ENCODE data around the gene PCMTD2. TPM values are rescaled to one million over a fixed set of nuclear protein-coding genes. Genes with fewer than 3 reads are reported as not detected.

Gene PCMTD2
- total RNA-seq, 1 donor from 2014 or later = 105 TPM

GRCh38 chr20:64265201-64265600 is 9.7 kb downstream of the PCMTD2 start:
- Histone ChIP-seq H3K4me2 (no peak overlapping the region), H3K27ac (no peak overlapping the region), H4K20me1 (ENCODE audit: low read depth) (peaks cover 12% of the 10 kb centered on the region), H3K79me2 (ENCODE audit: low read depth) (peaks cover 18% of the 10 kb centered on the region), H3K9ac (no peak overlapping the region), H3K36me3 (no peaks in the 10 kb centered on the region), H2AFZ (replicated peaks) (no peak overlapping the region), H3F3A (ENCODE audit: low read depth) (peaks cover 4% of the 10 kb centered on the region), H3K9me3 (ENCODE audit: low read depth) (no peaks in the 10 kb centered on the region), H3K4me3 (no peak overlapping the region), H3K27me3 (no peaks in the 10 kb centered on the region), H3K4me1 (peaks cover 19% of the 10 kb centered on the region)
- H3K4me1 Mint-ChIP-seq = no peaks in the 10 kb centered on the region
- H3K36me3 Mint-ChIP-seq = peaks cover 17% of the 10 kb centered on the region
- no peak overlapping the region for H3K27ac Mint-ChIP-seq
- peaks cover 2% of the 10 kb centered on the region for H3K27me3 Mint-ChIP-seq (ENCODE audit: insufficient read depth, low read depth)
- H3K4me3 Mint-ChIP-seq = no peak overlapping the region
- DNase-seq (ENCODE audit: low spot score) = no peak
- H3K9me3 Mint-ChIP-seq = peaks cover 13% of the 10 kb centered on the region
- no peak for TF ChIP-seq CTCF (IDR thresholded peaks at IDR 0.05)
- no peak for TF ChIP-seq EZH2 (IDR thresholded peaks at IDR 0.05)
- TF ChIP-seq EZH2phosphoT487 (IDR thresholded peaks at IDR 0.05) = no peak

DNA sequence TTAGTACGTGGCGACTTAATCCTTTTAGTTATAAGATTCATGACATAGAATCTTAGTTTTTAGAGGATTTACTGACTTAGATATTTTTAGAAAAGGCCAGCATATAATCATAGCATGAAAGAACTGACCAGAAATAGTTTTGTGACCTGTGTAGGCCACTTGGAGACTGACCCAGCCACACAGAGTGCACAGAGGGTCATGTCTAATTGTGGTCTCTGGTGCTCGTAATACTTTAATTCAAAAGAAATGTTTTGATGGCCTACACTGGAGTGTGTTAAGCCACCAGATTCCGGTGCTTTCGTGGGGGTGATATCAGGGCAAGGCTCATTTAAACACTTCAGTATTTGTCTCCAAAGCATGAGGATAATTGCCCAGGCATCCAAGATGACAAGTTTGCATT is 11.4 kb downstream of the PCMTD2 start:
- H2AFZ ChIP-seq (replicated peaks) = no peak overlapping the region
- no peaks in the 10 kb centered on the region for H3K9me3 ChIP-seq (ENCODE audit: low read depth)
- peaks cover 19% of the 10 kb centered on the region for H3K4me1 ChIP-seq
- peaks cover 7% of the 10 kb centered on the region for H3K79me2 ChIP-seq (ENCODE audit: low read depth)
- H3K4me3 ChIP-seq = no peak overlapping the region
- no peak overlapping the region for H3K27ac ChIP-seq
- peaks cover 11% of the 10 kb centered on the region for H4K20me1 ChIP-seq (ENCODE audit: low read depth)
- DNase-seq (ENCODE audit: low spot score) = no peak
- H3K27me3 ChIP-seq = no peaks in the 10 kb centered on the region
- no peaks in the 10 kb centered on the region for H3K36me3 ChIP-seq
- no peak overlapping the region for H3K9ac ChIP-seq
- H3K4me1 Mint-ChIP-seq = no peaks in the 10 kb centered on the region
- peaks cover 2% of the 10 kb centered on the region for H3K27me3 Mint-ChIP-seq (ENCODE audit: insufficient read depth, low read depth)
- no peak overlapping the region for H3K4me2 ChIP-seq
- TF ChIP-seq EZH2phosphoT487 (IDR thresholded peaks at IDR 0.05) (no peak), EZH2 (IDR thresholded peaks at IDR 0.05) (no peak), CTCF (IDR thresholded peaks at IDR 0.05) (no peak)
- peaks cover 16% of the 10 kb centered on the region for H3K9me3 Mint-ChIP-seq
- H3K27ac Mint-ChIP-seq = no peak overlapping the region
- H3F3A ChIP-seq (ENCODE audit: low read depth) = peaks cover 4% of the 10 kb centered on the region
- H3K4me3 Mint-ChIP-seq = no peak overlapping the region
- H3K36me3 Mint-ChIP-seq = peaks cover 26% of the 10 kb centered on the region

GRCh38 chr20:64268174-64268573 is 12.6 kb downstream of the PCMTD2 start:
- Mint-ChIP-seq H3K36me3 (peaks cover 23% of the 10 kb centered on the region), H3K27me3 (ENCODE audit: insufficient read depth, low read depth) (peaks cover 2% of the 10 kb centered on the region), H3K4me1 (no peaks in the 10 kb centered on the region), H3K4me3 (no peak overlapping the region), H3K9me3 (peaks cover 16% of the 10 kb centered on the region), H3K27ac (no peak overlapping the region)
- no peak overlapping the region for H3K27ac ChIP-seq
- no peaks in the 10 kb centered on the region for H3K36me3 ChIP-seq
- no peaks in the 10 kb centered on the region for H3K9me3 ChIP-seq (ENCODE audit: low read depth)
- H3K4me1 ChIP-seq = peaks cover 19% of the 10 kb centered on the region
- peaks cover 11% of the 10 kb centered on the region for H4K20me1 ChIP-seq (ENCODE audit: low read depth)
- H3K4me2 ChIP-seq = peak overlapping the region; percentile 53
- H3K79me2 ChIP-seq (ENCODE audit: low read depth) = peaks cover 5% of the 10 kb centered on the region
- no peak overlapping the region for H3K4me3 ChIP-seq
- peak; percentile 68 for DNase-seq (ENCODE audit: low spot score)
- no peaks in the 10 kb centered on the region for H3K27me3 ChIP-seq
- H3K9ac ChIP-seq = no peak overlapping the region
- TF ChIP-seq CTCF (IDR thresholded peaks at IDR 0.05) = no peak
- TF ChIP-seq EZH2phosphoT487 (IDR thresholded peaks at IDR 0.05) = no peak
- no peak for TF ChIP-seq EZH2 (IDR thresholded peaks at IDR 0.05)
- no peak overlapping the region for H2AFZ ChIP-seq (replicated peaks)
- H3F3A ChIP-seq (ENCODE audit: low read depth) = peaks cover 4% of the 10 kb centered on the region
